ENCODE results near the gene ATP8B4. TPM values are rescaled to one million over a fixed set of nuclear protein-coding genes. Genes with fewer than 3 reads are reported as not detected.

Gene ATP8B4
- total and polyA plus RNA-seq, 3 donors from 2014 or later: 2.4 to 6.1 (median 2.5) TPM

DNA sequence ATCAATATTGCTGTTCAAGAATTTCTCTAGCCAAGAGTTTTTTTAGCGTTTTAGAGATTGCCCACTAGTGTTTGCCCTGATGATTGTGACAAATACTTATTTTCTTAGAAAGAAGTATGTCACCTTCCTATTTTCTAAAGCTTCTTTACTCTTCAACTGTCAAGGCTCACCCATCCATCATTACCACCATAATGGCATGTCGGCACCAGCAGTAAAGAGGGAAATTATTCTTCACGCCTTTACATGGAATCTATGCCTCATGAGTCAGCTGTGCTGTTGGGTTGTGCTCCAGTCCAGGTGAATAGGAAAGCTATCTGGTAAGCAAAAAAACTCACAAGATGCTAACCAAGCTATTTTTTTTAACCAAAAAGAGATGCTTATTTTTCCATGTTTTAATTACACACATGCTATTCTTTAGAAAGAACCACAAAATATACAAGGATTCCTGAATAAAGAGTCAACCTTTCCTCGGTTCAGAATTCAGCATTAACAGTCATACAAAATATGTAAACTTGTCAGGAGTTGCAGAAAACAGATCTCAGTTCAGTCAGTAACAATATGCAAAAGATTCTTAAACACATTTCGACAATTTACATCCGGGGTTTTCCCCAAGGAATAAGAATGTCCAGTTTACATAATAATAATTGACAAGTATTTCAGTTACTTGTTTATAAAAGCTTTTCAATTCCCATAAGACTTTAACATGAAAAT, 128.0 kb downstream of the ATP8B4 start:
- H3K27me3 ChIP-seq: no peaks in the 10 kb centered on the region
- no peaks in the 10 kb centered on the region for H3K36me3 ChIP-seq (ENCODE audit: low read depth, missing control alignments)
- H3K4me1 ChIP-seq: peaks cover 6% of the 10 kb centered on the region
- 88 to 91% methylated on average over 6 of the region's 6 CpGs for WGBS, 2 donors
- H3K9me3 ChIP-seq: no peaks in the 10 kb centered on the region
- TF ChIP-seq, protein P1, sequence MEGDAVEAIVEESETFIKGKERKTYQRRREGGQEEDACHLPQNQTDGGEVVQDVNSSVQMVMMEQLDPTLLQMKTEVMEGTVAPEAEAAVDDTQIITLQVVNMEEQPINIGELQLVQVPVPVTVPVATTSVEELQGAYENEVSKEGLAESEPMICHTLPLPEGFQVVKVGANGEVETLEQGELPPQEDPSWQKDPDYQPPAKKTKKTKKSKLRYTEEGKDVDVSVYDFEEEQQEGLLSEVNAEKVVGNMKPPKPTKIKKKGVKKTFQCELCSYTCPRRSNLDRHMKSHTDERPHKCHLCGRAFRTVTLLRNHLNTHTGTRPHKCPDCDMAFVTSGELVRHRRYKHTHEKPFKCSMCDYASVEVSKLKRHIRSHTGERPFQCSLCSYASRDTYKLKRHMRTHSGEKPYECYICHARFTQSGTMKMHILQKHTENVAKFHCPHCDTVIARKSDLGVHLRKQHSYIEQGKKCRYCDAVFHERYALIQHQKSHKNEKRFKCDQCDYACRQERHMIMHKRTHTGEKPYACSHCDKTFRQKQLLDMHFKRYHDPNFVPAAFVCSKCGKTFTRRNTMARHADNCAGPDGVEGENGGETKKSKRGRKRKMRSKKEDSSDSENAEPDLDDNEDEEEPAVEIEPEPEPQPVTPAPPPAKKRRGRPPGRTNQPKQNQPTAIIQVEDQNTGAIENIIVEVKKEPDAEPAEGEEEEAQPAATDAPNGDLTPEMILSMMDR (IDR thresholded peaks at IDR 0.05): no peak
- TF ChIP-seq POLR2A (IDR thresholded peaks at IDR 0.05): no peak
- H3K4me3 ChIP-seq: no peak overlapping the region
- no peak overlapping the region for H3K27ac ChIP-seq
- DNase-seq: no peak
- intact Hi-C loops (cut with DNase I; ENCODE audit: low total_unique reads): no loop called here

DNA sequence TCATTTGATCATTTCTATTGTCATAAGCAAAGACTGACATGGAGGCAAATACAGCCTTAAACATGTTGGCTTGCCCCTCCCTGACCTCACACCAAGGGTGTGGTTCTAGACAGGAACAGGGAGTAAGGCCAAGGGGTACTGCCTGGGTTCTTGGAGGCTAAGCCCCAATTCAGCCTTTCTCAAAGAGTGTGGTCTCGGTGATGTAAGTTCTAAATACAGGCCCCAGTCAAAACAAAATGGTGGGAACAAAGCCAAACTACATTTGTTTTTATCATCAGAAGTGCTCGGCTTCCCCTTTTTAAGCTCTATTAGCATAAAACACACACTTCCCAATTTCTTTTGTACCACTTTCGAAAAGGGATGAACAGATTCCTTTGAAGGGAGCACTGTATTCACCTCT, 129.5 kb downstream of the ATP8B4 start:
- no peaks in the 10 kb centered on the region for H3K9me3 ChIP-seq
- 56 to 73% methylated on average over 3 of the region's 3 CpGs for WGBS, 2 donors
- no peak for DNase-seq
- intact Hi-C loops (cut with DNase I; ENCODE audit: low total_unique reads): no loop called here
- H3K27ac ChIP-seq: no peak overlapping the region
- H3K27me3 ChIP-seq: no peaks in the 10 kb centered on the region
- H3K4me3 ChIP-seq: no peak overlapping the region
- H3K4me1 ChIP-seq: peaks cover 6% of the 10 kb centered on the region
- H3K36me3 ChIP-seq (ENCODE audit: low read depth, missing control alignments): no peaks in the 10 kb centered on the region
- no peak for TF ChIP-seq POLR2A (IDR thresholded peaks at IDR 0.05)
- TF ChIP-seq, protein P1 (IDR thresholded peaks at IDR 0.05): no peak

DNA sequence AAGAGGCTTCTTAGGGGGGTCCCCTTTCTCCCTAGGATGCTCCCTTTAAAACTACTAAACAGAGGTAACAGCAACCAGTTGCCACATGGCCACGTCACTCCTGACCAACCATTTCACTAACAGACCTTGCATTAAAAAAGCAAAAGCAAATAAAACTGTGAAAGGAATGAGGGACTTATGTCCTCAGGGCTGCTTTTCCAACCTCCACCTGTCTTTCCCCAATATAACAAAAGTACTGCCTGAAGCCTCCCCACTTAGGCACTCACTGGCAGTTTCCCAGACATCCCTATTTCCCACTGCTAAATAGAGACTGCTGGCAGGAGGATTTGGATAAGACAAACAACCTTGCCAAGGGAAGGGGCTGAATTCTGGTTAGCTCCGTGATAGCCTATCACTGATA, 130.3 kb downstream of the ATP8B4 start:
- DNase-seq: no peak
- Histone ChIP-seq H3K4me3 (no peak overlapping the region), H3K27me3 (no peaks in the 10 kb centered on the region), H3K36me3 (ENCODE audit: low read depth, missing control alignments) (no peaks in the 10 kb centered on the region), H3K9me3 (no peaks in the 10 kb centered on the region), H3K27ac (no peak overlapping the region), H3K4me1 (peaks cover 6% of the 10 kb centered on the region)
- TF ChIP-seq, protein P1 (IDR thresholded peaks at IDR 0.05): no peak
- no peak for TF ChIP-seq POLR2A (IDR thresholded peaks at IDR 0.05)
- intact Hi-C loops (cut with DNase I; ENCODE audit: low total_unique reads): no loop called here
- WGBS, 2 donors: 77 to 81% methylated on average over 2 of the region's 2 CpGs

DNA sequence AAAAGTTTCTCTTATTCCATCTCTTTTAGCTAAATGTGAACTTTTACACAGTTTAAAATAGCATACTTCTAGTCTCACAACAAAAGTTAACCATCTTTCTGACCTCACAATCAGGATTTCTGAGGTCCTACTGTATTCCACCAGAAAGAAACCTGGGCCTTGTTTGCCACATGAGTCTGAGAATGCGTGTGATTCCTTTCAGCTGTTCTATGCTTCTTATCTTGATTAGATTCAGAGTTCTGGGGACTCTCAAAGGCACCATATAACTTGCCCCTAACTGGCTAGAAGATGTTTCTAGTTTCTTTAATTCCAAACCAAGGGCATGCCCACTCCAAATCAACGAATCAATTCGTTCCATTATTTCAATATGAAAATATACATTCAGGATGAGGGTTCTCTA, 131.1 kb downstream of the ATP8B4 start:
- Histone ChIP-seq H3K4me3 (no peak overlapping the region), H3K27me3 (no peaks in the 10 kb centered on the region), H3K9me3 (no peaks in the 10 kb centered on the region), H3K27ac (no peak overlapping the region), H3K4me1 (peaks cover 6% of the 10 kb centered on the region), H3K36me3 (ENCODE audit: low read depth, missing control alignments) (no peaks in the 10 kb centered on the region)
- WGBS, 2 donors: 79 to 91% methylated on average over 3 of the region's 3 CpGs
- TF ChIP-seq, protein P1 (IDR thresholded peaks at IDR 0.05): no peak
- TF ChIP-seq POLR2A (IDR thresholded peaks at IDR 0.05): no peak
- DNase-seq: no peak
- intact Hi-C loops (cut with DNase I; ENCODE audit: low total_unique reads): no loop called here

DNA sequence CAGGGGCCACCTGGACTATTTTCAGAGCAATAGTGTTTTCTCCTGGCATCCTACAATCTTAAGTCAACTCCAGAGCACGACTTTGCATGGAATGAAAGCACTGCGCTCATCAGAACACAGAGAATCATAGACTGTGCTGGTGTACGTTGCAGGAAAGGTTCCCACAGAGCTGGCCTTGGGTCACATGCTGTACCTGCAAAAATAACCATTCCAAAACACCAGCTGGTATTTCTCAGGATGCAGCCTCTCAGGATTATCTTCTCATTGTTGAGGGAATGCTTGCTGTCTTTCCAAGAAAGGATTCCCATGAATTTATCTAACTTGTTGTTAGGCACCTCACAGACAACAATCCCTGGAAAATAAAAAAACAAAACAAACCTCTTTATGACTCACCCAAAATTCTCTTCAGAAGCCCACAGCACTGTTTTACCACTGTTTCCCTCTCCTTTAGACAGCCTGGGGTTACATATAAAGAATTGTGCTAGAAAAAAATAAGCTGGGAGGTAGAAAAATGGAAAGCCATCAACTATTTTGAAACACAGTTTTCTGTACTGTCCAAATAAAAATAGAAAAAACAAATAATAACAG, 131.7 kb downstream of the ATP8B4 start:
- WGBS, 2 donors: 49 to 52% methylated on average over 3 of the region's 3 CpGs
- H3K4me1 ChIP-seq: peaks cover 6% of the 10 kb centered on the region

More for the DNA sequence above, 131.7 kb downstream of the ATP8B4 start:
- H3K36me3 ChIP-seq (ENCODE audit: low read depth, missing control alignments): no peaks in the 10 kb centered on the region
- TF ChIP-seq POLR2A (IDR thresholded peaks at IDR 0.05): no peak
- TF ChIP-seq, protein P1 (IDR thresholded peaks at IDR 0.05): no peak
- H3K9me3 ChIP-seq: no peaks in the 10 kb centered on the region
- H3K27me3 ChIP-seq: no peaks in the 10 kb centered on the region
- intact Hi-C loops (cut with DNase I; ENCODE audit: low total_unique reads): no loop called here
- DNase-seq: no peak
- H3K4me3 ChIP-seq: no peak overlapping the region
- no peak overlapping the region for H3K27ac ChIP-seq

Data from testis (tissue), 3 donors.